ENCODE measurements around the gene PIK3C2G. TPM values are rescaled to one million over a fixed set of nuclear protein-coding genes. Genes with fewer than 3 reads are reported as not detected.

Gene PIK3C2G
- total RNA-seq, 1 donor from 2014 or later: not detected

DNA sequence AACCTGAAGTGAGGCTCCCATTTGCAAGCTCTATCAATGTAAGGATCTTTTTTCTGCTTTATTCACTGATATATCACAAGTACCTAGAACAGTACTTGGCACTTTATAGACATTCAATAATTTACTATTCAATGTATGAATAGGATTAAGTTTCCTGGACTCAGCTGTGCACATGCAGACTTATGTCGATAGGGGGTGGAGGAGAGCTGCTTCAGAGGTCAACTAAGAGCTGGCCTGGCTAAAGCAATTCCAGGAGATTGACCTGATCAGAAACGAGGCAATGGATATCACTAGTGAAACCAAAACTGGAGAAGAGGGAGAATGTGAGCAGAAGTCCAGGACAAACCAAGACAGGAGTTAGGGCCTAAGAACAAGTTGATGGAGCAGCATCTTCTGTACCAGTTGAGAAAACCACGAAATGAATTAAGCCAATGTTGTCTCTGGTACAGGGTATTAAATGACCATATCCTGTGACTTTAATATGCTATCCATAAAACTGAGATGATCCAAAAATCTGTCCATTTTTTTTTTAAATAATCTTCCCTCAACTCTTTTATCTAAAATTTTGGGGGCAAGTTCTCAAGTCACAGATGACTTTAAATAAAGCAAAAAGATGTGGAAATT, 169.2 kb downstream of the PIK3C2G start:
- ATAC-seq: peak; percentile 83
- intact Hi-C loops (cut with DNase I): loop anchor here (1.0 to 5.0 kb wide), 2 partner anchors 607 to 756 kb away; no protein-coding TSS in a partner anchor
- no peak for DNase-seq (ENCODE audit: missing footprints)

DNA sequence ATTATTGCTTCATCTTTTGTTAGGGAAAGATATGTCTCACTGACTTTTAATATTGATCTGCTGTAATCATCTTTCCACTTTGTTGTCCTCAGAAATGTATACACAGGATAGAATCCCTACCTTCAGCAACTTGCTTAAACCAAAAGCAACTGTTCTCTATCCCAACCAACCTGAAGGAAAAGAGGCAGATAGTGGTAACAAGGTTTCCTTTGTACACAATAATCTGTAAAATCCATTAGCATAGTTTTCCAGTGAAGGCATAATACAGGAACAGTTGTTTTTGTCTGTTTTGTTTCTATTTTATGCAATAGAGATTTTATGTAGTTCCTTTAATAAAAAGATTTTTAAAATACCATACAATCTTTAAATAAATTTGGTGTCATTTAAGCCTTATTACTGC, 170.5 kb downstream of the PIK3C2G start:
- intact Hi-C loops (cut with DNase I): loop anchor here (5.0 kb wide), 1 partner anchor 606 kb away; no protein-coding TSS in a partner anchor

DNA sequence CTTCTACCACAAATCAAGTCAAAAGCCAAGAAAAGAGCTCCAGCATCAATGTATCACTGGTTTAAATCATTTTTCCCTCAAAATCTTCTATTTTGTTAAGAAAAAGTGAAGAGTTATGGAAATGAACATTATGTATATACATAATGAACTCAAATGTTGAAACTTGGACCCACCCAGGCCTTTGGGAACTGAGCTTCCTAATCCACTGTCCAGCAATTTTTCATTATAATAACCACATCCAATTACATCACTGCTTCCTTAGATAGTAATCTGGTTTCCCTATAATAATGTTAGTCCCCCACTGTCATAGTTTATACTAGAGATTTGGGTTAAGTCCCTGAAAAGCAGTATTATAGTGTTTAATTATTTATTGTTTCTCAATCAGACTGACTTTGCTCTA, 170.9 kb downstream of the PIK3C2G start:
- intact Hi-C loops (cut with DNase I): loop anchor here (5.0 kb wide), 1 partner anchor 605 kb away; no protein-coding TSS in a partner anchor
- no peak for ATAC-seq

More for the DNA sequence above, 170.5 kb downstream of the PIK3C2G start:
- DNase-seq (ENCODE audit: missing footprints) (no peak), ATAC-seq (no peak)

DNA sequence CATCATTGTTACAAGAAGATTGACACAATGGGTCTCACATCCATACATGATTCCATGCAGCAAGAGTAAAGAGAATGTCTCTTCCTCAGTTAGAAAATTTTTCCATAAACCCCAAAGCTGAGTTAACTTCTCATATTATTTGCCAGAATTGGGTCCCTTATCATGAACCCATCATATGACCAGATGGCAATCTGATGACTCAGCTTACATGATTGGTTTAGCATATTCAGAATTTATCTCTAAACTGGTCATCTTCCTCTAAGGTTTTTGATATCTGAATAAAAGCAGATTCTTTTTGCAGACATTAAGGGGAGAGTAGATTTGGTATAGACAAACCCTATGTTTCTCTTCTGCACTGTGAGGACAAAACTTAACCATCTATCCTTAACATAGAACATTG, 174.9 kb downstream of the PIK3C2G start:
- DNase-seq (ENCODE audit: missing footprints) (no peak), ATAC-seq (no peak)
- intact Hi-C loops (cut with DNase I): no loop called here

More for the DNA sequence above, 170.9 kb downstream of the PIK3C2G start:
- no peak for DNase-seq (ENCODE audit: missing footprints)

DNA sequence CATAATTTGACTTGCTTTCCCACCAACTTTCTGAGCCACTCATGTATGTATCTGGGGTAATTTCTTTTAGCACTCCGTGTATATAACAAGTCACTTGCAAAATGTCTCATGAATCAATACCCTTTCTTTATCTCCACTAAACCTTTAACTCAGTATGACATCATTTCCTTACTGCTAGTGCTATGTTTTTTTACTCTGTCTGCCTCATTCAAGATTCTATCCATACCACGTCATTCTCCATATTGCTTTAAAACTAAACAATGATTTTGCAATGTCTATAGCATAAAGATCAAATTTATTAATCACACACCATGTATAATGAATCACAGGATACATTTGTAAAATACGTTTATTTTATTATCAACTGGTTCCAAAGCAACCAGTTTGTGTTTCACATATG, 178.2 kb downstream of the PIK3C2G start:
- ATAC-seq: no peak
- no peak for DNase-seq (ENCODE audit: missing footprints)
- intact Hi-C loops (cut with DNase I): no loop called here

DNA sequence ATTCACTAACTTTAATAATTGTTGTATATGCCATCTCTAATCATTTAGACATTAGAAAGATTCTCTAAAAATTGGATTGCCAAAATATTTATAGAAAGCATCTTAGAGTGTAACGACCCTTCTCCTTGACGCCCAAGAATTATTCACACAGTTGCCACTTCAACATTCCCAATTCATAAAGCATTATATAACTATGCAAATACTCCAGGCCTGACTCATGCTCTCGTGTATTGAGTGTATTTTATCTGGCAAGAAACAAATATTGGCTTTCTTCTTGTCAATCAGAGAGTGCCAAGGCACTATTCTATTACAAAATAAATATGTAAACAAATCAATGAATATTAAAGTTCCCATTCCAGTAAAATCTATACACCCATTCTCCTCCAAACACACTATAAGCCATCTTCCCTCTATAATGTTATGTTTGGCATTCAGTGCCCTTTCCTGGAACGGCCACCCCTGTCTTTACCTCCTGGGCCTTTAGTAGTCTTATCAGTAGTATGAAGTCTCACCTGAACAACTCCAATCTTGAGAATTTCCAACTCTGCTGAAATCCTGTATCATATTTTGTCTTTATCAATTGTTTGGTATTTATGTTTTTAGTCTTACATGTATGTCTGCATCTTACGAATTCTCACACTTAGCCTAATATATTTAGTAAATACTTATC, 182.6 kb downstream of the PIK3C2G start:
- intact Hi-C loops (cut with DNase I): no loop called here
- ATAC-seq: no peak
- DNase-seq (ENCODE audit: missing footprints): no peak

DNA sequence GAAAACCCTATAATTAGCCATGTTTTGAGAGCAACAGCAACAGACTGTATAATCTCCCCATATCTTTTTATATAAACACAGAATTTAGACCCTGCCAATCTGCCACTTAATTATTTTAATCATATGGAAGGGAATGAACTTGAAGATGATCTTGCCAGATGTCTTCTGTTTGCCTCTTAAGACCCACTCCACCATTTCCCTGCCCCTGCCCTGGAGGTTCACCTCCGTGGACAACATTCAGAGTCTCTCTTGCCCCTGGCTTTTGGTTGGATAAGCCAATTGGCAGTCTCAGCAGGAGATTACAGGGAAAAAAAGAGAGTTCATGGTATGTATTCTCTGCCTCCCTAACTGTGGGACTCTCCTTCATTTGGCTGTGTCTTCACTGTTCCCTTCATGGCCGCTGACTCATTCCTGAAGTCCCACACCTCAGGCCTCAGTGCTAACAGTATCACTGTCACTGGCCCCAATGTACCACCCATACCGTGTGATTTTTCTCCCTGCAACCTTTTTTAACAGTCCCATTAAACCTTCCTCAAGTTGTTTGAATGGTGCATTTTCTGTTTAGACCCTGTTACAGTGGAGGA, 184.8 kb downstream of the PIK3C2G start:
- DNase-seq (ENCODE audit: missing footprints) (no peak), ATAC-seq (no peak)
- intact Hi-C loops (cut with DNase I): no loop called here

DNA sequence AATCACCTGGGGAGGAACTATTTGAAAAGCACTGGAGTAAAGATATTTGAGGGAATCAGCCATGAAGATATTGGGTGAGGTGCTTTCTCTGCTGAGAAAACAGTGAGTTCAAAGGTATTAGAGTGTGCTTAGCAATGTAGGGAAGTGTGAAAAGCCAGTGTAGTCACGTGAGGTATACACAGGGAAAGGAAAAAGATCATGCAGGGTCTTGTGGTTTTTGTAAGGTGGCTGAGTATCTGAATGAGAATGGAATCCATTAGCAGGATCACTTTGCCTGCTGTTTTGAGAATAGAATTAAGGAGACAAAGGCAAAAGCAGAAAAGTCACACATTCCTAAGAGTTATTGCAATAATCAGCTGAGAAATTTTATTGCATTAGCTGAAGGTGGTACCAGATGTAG, 193.0 kb downstream of the PIK3C2G start:
- ATAC-seq (no peak), DNase-seq (ENCODE audit: missing footprints) (no peak)
- intact Hi-C loops (cut with DNase I): no loop called here

DNA sequence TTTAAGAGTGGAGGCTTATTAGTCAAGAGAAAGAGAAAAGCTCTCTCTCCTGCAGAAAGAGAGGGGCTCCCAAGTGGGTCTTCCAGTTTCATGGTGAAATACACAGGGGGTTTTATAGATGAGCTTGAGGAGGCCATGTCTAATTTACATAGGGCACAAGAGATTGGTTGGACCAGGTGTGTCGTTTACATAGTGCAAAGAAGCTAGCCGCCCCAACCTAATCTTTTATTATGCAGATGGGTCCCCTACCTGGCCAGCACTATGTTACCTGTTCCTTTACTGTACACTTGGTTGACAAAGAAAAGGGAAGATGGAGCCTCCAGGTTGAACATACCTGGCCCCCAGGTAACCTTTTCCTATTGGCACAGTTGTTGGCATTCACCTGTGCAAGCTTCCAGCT, 195.0 kb downstream of the PIK3C2G start:
- intact Hi-C loops (cut with DNase I): no loop called here
- ATAC-seq (no peak), DNase-seq (ENCODE audit: missing footprints) (no peak)

DNA sequence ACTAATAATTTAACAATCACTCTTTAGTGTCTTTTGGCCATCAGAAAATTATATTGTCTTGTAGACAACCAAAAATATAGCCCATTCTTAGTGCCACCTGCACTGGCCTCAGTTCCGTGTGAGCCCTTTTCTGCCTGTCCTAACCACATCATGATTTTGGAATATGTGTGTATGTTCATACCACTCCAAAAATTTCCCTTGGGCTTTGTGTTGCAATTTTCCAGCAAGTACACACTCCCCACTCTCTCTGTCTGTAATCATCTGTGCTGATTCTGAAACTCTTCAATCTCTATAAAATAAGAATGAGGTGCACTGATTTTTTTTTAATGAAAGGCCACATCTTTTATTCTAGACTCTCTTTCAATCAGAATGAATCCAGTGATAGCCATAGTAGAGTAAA, 196.0 kb downstream of the PIK3C2G start:
- DNase-seq (ENCODE audit: missing footprints) (no peak), ATAC-seq (peak; percentile 69)
- intact Hi-C loops (cut with DNase I): no loop called here

DNA sequence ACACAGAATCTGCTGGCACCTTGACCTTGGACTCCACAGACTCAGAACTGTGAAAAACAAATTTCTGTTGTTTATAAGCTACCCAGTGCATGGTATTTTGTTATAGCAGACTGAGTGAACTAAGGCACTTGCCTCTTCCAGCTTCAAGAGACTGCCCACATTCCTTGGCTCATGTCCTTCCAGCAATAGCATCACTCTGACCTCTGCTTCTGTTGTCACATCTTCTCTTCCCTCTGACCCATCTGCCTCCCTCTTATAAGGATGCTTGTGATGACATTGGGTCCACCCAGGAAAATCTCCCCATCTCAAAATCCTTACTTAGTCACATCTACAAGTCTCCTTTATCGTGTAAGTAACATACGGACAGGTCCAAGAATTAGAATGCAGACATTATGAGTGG, 200.4 kb downstream of the PIK3C2G start:
- no peak for ATAC-seq
- no peak for DNase-seq (ENCODE audit: missing footprints)
- intact Hi-C loops (cut with DNase I): no loop called here

DNA sequence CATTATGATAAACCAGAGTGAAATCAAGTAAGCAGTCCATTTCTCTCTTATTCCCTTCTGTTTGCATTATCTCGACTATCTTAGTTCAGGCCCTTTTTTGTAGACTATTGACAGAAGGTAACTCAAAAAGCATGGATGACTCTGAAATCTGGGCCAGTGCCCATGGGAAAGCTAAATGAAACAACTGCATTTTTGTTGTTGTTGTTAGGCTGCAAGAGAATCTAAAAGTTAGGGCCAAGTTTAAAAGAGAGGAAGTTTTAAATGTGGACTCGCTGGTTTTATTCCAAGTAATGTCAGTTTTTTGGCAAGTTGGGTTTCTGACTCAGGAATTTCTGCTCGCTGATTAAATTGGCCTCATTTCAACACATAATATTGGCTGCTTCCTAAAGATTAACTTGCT, 201.1 kb downstream of the PIK3C2G start:
- intact Hi-C loops (cut with DNase I): no loop called here
- ATAC-seq: no peak
- DNase-seq (ENCODE audit: missing footprints): no peak

DNA sequence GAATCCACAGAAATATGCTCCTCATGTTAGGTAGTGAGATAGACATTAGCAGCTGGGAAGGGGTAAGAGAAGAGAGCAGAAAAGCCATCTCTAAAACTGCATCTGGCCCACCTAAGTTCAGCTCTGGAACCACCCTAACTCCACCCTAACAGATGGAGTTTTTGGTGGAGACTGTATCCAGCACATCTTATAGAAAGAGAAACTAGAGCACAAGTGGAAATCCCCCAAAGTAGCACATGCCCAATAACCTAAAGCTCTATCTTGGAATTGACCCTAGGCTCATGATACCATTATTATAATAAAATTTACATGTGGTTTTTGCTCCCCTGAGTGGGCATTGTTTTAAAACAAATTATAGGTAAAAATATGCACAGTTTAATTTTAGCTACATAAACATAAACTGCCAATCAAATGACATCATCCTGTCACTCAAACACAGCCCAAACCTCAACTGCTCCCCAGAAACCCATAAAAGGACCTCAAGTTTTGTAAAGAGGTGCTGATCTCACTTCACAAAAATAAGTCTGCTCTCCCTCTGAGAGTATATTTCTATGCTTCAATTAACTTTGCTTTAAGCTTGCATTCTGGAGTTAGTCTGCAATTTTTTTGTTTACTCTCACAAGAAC, 206.4 kb downstream of the PIK3C2G start:
- intact Hi-C loops (cut with DNase I): no loop called here
- ATAC-seq: no peak

DNA sequence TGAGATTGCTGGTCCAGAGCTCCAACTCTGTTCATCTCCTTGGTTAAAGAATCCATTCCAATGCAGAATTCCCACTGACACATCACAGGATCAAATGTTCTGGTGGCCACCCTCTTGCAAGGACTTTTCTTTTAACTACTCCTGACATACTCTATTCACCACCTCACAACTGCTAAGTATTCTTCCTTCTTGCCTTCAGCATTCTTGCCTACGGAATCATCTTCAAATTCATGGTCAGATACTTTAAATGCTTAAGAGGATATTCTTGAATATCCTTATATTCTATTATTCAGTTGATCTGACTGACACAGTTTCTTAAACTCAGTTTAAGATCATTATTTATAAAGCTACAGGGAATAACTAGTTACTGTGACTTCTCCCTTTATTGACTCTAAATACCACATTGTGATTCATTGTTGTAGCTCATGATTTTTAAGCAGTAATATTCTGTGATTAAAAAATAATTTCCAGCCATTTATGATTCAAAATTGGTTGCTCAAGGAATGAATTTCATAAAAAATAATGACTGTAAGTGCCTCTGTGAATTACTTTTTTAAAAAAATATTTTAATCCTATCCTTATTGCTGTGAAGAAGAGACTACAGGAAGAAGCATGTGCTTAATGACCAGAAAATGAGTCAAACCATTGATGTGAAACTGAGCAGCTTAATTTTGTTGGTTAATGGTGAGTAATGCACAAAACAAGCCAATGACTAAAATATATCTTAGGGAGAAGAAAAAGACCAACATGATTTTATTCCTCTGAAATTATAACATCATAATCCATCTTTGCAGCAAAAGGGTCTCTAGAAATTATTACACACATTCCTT, 207.1 kb downstream of the PIK3C2G start:
- intact Hi-C loops (cut with DNase I): no loop called here
- DNase-seq (ENCODE audit: missing footprints) (no peak), ATAC-seq (no peak)

More for the DNA sequence above, 206.4 kb downstream of the PIK3C2G start:
- DNase-seq (ENCODE audit: missing footprints): no peak

DNA sequence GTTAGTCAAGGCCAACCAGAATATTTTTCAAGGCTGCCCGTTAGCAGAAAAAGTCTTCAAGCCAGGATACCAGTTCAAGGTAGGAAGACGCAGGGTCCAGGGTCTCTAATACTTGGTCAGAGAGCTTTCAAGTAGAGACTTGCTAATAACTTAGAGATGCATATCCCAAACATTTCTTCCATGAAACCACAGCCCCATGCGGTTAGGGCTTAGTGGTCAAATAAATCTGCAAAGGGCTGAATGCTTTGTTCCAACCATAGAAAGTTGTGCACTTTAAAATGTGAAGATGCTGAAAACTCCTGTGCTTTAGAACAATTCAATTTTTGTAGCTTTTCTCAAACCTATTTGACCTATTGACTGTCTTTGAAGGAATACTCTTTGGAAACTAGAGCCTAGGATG, 208.9 kb downstream of the PIK3C2G start:
- intact Hi-C loops (cut with DNase I): no loop called here

DNA sequence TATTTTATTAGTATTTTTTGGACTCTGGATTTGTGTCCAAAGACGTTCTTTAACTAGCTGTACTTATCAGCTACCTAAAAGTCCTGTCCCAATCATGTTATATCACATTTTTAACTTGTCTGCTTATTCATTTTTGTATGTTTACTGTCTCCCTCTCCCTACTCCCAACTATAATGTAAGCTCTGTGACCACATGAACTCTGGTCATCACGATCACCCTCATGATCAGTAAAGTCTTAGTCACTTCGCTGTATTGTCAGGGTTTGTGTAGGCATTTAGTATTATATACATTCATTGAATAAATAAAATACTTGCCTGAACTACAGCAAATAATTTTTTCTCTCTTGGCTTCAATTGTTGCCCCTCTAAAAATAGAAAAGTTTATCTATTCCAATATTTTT, 211.0 kb downstream of the PIK3C2G start:
- intact Hi-C loops (cut with DNase I): no loop called here
- ATAC-seq (no peak), DNase-seq (ENCODE audit: missing footprints) (no peak)

More for the DNA sequence above, 208.9 kb downstream of the PIK3C2G start:
- DNase-seq (ENCODE audit: missing footprints): no peak
- ATAC-seq: no peak

DNA sequence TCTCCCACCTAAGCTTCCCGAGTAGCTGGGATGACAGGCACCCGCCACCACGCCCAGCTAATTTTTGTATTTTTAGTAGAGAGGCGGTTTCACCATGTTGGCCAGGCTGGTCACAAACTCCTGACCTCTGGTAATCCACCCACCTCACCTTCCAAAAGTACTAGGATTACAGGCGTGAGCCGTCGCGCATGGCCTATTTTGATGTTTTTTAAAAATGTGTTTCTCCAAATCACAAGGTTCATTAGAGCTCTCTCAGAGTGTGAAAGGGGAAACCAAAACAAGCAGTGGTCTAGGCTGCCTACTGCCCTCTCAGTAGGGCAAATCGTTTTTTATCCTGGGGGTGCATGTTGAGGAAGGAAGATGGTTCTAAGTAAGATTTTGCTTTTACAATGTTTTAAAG, 211.5 kb downstream of the PIK3C2G start:
- intact Hi-C loops (cut with DNase I): no loop called here
- ATAC-seq (no peak), DNase-seq (ENCODE audit: missing footprints) (no peak)

DNA sequence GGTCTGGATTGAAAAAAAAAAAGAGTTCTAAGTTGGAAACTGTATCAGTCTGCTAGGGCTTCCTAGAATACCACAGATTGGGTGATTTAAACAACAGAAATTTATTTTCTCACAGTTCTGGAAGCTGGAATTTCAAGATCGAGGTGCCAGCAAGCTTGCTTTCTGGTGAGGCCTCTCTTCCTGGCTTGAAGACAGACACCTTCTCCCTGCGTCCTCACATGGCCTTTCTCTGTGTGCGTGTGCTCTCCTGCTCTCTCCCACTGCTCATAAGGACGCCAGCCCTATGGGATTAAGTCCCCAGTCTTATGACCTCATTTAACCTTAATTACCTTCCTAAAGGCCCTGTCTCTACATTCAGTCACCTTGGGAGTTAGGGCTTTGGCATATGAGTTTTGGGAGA, 215.5 kb downstream of the PIK3C2G start:
- ATAC-seq (no peak), DNase-seq (ENCODE audit: missing footprints) (no peak)
- intact Hi-C loops (cut with DNase I): no loop called here

DNA sequence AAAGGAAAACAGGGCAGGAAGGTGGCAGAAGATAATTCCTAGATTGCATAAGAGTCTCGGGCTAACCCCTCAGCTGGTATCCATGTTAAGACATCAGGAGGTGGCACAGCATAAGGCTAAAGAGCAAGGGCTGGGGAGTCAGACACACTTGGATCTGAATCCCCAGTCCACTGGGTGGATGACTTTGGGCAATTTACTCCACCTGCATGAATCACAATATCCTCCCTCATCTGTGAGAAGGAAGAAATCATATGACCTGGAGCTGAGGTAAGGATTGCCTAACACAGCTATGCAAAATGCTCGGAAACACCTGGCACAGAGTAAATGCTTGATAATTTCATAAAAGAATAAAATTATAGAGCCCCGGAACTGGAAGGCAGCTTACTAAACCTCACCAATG, 217.9 kb downstream of the PIK3C2G start:
- DNase-seq (ENCODE audit: missing footprints) (no peak), ATAC-seq (no peak)
- intact Hi-C loops (cut with DNase I): no loop called here
